K562 (cell line): ENCODE measurements around the gene MTMR6. TPM values are rescaled to one million over a fixed set of nuclear protein-coding genes. Genes with fewer than 3 reads are reported as not detected.

Experiments used
- ARID3B ChIP-seq: fragments of 250-450 bp; sonication (Bioruptor Pico); IDR thresholded peaks from 2 replicates; pipeline ENCODE4 v1.4.0; 2020; ENCODE audit warnings: borderline replicate concordance
- CBX2 ChIP-seq: fragments of 200-600 bp; sonication (generic); IDR thresholded peaks from one replicate; pipeline ENCODE4 v1.6.1; 2012; ENCODE audit warnings: mild to moderate bottlenecking, low read length, inconsistent platforms; ENCODE audit not compliant: insufficient read depth, poor library complexity, severe bottlenecking
- CTCF ChIP-seq, 3 experiments: IDR thresholded peaks in 2 of 3; conservative IDR thresholded peaks in 1 of 3; 2 replicates each; pipeline ENCODE4 v1.5.1; 2011 to 2012; ENCODE audit warnings: low read length in 3 of 3, mild to moderate bottlenecking in 3 of 3, control low read depth in 2 of 3, improper control_type of control experiment in 1 of 3, inconsistent platforms in 1 of 3, low read depth in 1 of 3, mixed read lengths in 1 of 3, moderate library complexity in 1 of 3; ENCODE audit not compliant: insufficient read depth in 2 of 3
- DNMT1 ChIP-seq: fragments of 450-650 bp; IDR thresholded peaks from 2 replicates; pipeline ENCODE4 v1.6.1; 2016; ENCODE audit warnings: antibody characterized with exemption, mild to moderate bottlenecking
- L3MBTL2 ChIP-seq: fragments of 450-650 bp; IDR thresholded peaks from 2 replicates; pipeline ENCODE4 v1.6.1; 2016; ENCODE audit warnings: mild to moderate bottlenecking, moderate library complexity
- MTA3 ChIP-seq: fragments of 450-650 bp; formaldehyde crosslinking; IDR thresholded peaks from 2 replicates; pipeline ENCODE4 v1.6.1; 2017; ENCODE audit warnings: mild to moderate bottlenecking, borderline replicate concordance
- RNF2 ChIP-seq: sonication (generic); IDR thresholded peaks from 2 replicates; pipeline ENCODE4 v1.6.1; 2016
- SLC30A9 ChIP-seq: fragments of 250-450 bp; sonication (Bioruptor Pico); IDR thresholded peaks from 2 replicates; pipeline ENCODE4 v1.8.0; 2022; ENCODE audit warnings: mild to moderate bottlenecking, moderate library complexity
- SRSF1 ChIP-seq: fragments of 200-400 bp; formaldehyde crosslinking; IDR thresholded peaks from 2 replicates; pipeline ENCODE4 v1.6.1; 2017; ENCODE audit warnings: mild to moderate bottlenecking, low read depth, low read length, moderate library complexity
- STAT5B ChIP-seq: fragments of 250-450 bp; sonication (Bioruptor Pico); IDR thresholded peaks from 2 replicates; pipeline ENCODE4 v1.8.0; 2021; ENCODE audit warnings: mild to moderate bottlenecking, inconsistent platforms
- THRA ChIP-seq: fragments of 450-650 bp; IDR thresholded peaks from 2 replicates; pipeline ENCODE4 v1.6.1; 2017; ENCODE audit warnings: mild to moderate bottlenecking, moderate library complexity
- U2AF2 ChIP-seq: fragments of 200-400 bp; formaldehyde crosslinking; optimal IDR thresholded peaks from 2 replicates; pipeline ENCODE3; 2017; ENCODE audit warnings: low read depth, mild to moderate bottlenecking, low read length
- ZBTB11 ChIP-seq, 3 experiments: fragments of 200-800 bp in 1 of 3; fragments of 250-450 bp in 1 of 3; fragments of 450-650 bp in 1 of 3; sonication (Bioruptor Pico) in 1 of 3; sonication (Bioruptor generic) in 1 of 3; formaldehyde crosslinking in 1 of 3; IDR thresholded peaks; 2 replicates each; pipeline versions ENCODE4 v1.6.1 to v1.8.0; 2016 to 2022; ENCODE audit warnings: mild to moderate bottlenecking in 2 of 3, missing genetic modification characterization in 2 of 3, missing compliant biosample characterization in 1 of 3, moderate library complexity in 1 of 3
- ZNF140 ChIP-seq: fragments of 250-450 bp; sonication (Bioruptor Pico); IDR thresholded peaks from 2 replicates; pipeline ENCODE4 v1.8.0; 2021; ENCODE audit warnings: moderate library complexity, mild to moderate bottlenecking, inconsistent platforms
- ZNF583 ChIP-seq: fragments of 250-450 bp; sonication (Bioruptor Pico); IDR thresholded peaks from 2 replicates; pipeline ENCODE4 v1.4.0; 2020
- ZNF830 ChIP-seq: fragments of 250-450 bp; sonication (Bioruptor Pico); IDR thresholded peaks from 2 replicates; pipeline ENCODE4 v1.5.0; 2021; ENCODE audit warnings: mild to moderate bottlenecking
- ZZZ3 ChIP-seq: fragments of 450-650 bp; IDR thresholded peaks from 2 replicates; pipeline ENCODE4 v1.6.1; 2016; ENCODE audit warnings: antibody characterized with exemption, mild to moderate bottlenecking, moderate library complexity
- polyA plus RNA-seq, 8 experiments: library from polyadenylated mRNA; depleted of rRNA in 4 of 8; stranded (reverse) in 5 of 8; unstranded in 3 of 8; fragments of >200 nt; fragmentation: Nextera tagmentation in 2 of 8; fragmentation: Illumina TruSeq in 1 of 8; extraction: Ambion mirVana in 2 of 8; extraction: Trizol in 1 of 8; gene quantifications; 2 replicates each; pipeline versions ENCODE4 v1.2.1 to v1.2.3, GENCODE V29; 2011 to 2014; ENCODE audit warnings: inconsistent platforms in 1 of 8, missing spikeins in 1 of 8
- total RNA-seq, 7 experiments: library from RNA; depleted of rRNA in 6 of 7; stranded (reverse); fragments of >200 nt in 6 of 7; fragmentation: Illumina TruSeq in 2 of 7; extraction: Trizol in 2 of 7; gene quantifications; 2 replicates each; pipeline versions ENCODE4 v1.2.1 to v1.2.3, GENCODE V29; 2011 to 2021; ENCODE audit warnings: low replicate concordance in 1 of 7

MTMR6 gene
- total and polyA plus RNA-seq, 9 of the 15 experiments (the other 6 are each of a cell fraction or from before 2014, with no cell fraction given): 3.9 to 10.8 (median 7.7) TPM

GRCh38 chr13:25301347-25302113 is 14.2 kb upstream of the MTMR6 start, which contains the start of gene NUP58 (continued):
- TF ChIP-seq ZBTB11 (CRISPR knock-in tag; IDR thresholded peaks at IDR 0.05) (peak in 2 of 3 experiments; percentile 50 to 75; a peak in 3 of 6 replicates), SRSF1 (no peak), ARID3B (no peak), CTCF (IDR thresholded peaks at IDR 0.05 in 2 of 3, conservative IDR thresholded peaks at IDR 0.05 in 1 of 3; ENCODE audit: insufficient read depth in 2 of 3, low read depth in 1 of 3, low read length in 3 of 3) (no peak), RNF2 (0 out of 2 replicates have a peak, but pooled peaks have one; percentile 58), U2AF2 (no peak), L3MBTL2 (peak; percentile 78), ZNF140 (CRISPR knock-in tag) (no peak), CBX2 (no peak), DNMT1 (no peak), THRA (no peak), ZNF583 (no peak), SLC30A9 (CRISPR knock-in tag) (no peak), ZZZ3 (0 out of 2 replicates have a peak, but pooled peaks have one; percentile 41), MTA3 (peak; percentile 45; the same call in 1 of the 2 replicates), ZNF830 (CRISPR knock-in tag) (no peak), STAT5B (CRISPR knock-in tag) (no peak)
